DMS79 (cell line): ENCODE results near the gene RIMBP2.
"Not testable (repeated sequence)": the region's sequence is repeated elsewhere in the genome, so short reads cannot be mapped to it uniquely, and the experiment has no call there.

Source experiments
- DNase-seq: peaks from one replicate; lab custom pipeline; 2025; lab: John Stamatoyannopoulos, UW

RIMBP2 gene

DNA sequence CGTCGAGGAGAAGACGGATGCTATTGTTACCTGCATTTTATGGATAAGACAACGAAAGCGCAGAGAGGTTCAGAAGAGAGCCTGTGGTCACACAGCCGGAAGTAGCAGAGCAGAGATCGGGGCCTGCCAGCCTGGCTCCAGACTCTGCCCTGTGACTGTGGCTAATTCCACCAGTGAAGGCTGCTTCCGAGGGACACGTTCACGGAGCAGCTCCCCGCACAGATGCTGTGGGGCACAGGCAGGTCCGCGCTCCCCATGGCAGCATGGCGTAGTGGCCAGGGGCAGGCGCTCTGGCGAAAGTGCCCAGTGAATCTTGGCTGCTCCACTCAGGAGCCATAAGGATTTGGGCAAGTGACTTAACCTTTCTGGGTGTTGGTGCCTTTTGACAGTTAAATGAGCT is 9.8 kb downstream of the RIMBP2 start:
- no peak for DNase-seq

- DNase-seq = no peak
These were observed 10.8 kb downstream of the RIMBP2 start for GRCh38 chr12:130705178-130705822.

GRCh38 chr12:130704606-130705005 is 11.5 kb downstream of the RIMBP2 start:
- DNase-seq = no peak

DNA sequence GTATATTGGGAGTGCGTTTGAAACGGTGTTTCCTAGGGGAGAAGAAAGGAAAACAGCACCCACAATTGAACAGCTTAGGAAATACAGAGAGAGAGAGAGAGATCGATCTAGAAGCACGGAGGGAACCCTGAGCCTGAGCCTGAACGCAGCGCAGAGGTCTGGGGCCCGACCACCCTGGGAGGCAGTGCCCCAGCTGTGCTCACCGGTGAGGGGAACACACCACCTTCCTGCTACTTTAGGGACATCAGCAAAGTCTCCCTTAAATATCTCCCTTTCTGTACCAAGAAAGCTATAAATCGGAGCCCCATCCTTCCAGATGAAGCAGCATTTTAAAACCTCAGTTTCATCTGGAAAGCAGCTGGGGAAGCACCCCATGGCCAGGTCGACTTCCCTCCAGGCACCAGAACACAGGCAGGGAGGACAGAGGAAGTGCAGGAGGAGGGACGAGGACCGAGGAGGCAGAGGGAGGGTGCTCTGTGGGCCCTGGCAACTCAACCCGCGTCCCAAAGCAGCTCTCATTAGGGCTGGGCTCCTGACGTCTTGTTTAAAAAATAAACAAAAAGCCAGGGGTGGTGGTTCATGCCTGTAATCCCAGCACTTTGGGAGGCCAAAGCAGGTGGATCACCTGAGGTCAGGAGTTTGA is 12.2 kb downstream of the RIMBP2 start:
- DNase-seq = no peak

DNA sequence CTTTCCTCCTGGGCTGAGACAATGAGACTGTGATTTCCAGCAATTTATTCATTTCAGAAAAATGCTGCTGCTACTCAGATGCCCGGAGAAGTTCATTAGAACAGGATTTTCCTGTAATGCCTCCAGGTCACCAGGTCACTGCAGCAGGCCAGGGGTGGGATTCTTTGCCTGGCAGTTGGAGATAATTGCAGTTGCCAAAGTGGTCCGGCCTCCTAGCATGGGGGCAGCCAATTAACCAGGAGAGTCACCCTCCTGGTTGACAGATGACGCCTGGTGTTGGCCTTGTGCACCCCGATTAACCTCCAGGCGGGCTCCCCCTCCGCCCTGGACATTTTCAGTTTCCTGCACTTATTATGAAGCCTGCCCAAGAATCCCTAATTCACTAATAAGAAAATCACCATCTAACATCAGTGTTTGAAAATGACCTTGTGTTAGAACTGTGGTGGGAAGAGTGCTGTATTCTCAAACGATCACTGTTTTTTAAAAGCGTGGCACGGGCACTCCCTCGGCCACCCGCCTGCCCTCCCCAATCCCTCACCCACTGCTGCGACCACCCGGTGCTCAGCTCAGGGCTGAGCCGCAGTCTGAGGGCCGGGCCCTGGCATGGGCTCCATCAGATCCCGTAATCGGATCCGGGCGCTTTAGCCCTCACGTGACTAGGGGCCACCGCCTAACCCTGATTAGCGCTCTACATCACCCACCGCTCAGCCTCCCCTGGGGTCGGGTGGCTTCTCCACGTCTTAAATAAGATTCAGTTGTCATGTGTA is 12.9 kb downstream of the RIMBP2 start:
- DNase-seq = no peak

- DNase-seq = no peak
These were observed 14.7 kb downstream of the RIMBP2 start for GRCh38 chr12:130701402-130701744.

- no peak for DNase-seq
These were observed 15.4 kb downstream of the RIMBP2 start for GRCh38 chr12:130700492-130701401.

DNA sequence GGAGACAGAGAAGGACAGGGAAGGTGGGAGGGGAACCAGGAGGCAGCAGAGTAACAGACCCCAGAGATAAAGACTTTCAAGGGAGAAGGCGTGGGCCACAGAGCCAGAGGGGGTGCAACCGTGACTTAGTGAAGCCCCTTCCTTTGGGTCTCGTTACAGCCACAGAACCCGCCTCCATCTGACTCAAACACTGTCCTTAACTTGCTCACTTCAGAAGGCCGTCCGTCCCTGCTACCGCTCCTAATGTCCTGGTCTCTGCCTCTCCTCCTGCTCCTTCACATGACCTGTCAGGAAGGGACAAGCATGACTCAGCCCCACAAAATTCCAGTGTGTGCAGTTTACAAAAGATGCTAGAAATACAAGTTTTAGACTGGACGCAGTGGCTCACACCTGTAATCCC is 18.0 kb downstream of the RIMBP2 start:
- no peak for DNase-seq

GRCh38 chr12:130696379-130697100 is 19.6 kb downstream of the RIMBP2 start:
- no peak for DNase-seq

DNA sequence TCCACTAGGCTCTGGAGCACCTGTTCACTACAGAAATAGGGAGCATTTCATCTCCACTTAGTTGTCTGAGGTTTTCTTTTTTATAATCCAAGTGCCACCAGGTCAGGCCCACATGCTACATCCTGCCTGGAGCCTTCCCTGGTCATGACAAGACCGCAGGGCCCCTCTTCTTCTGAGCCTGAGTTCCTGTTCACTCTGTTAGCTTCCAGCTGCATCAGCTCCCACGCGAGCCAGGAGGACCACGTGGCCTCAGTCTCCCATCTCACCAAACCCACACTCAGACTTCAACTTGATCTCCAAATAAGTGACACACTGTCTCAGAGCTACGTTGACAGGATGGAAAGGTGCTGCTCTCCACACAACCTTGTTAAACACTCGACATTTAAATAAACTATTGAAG is 21.0 kb downstream of the RIMBP2 start:
- no peak for DNase-seq

- no peak for DNase-seq
These were observed 26.4 kb downstream of the RIMBP2 start for GRCh38 chr12:130689408-130690405.

DNA sequence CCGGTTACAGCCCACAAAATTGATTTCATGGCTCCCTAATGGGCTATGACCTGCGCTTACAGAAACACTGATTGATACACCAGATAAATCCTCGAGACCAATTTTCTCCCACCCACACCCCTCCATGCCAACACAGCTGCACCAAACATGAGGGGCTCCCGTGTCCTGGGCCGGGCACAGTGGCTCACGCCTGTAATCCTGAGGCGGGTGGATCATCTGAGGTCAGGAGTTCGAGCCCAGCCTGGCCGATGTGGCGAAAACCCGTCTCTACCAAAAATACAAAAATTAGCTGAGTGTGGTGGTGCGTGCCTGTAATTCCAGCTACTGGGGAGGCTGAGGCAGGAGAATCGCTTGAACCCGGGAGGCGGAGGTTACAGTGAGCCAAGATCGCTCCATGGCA is 27.1 kb downstream of the RIMBP2 start:
- not testable (repeated sequence) for DNase-seq

GRCh38 chr12:130687796-130688778 is 28.0 kb downstream of the RIMBP2 start:
- DNase-seq = no peak

DNA sequence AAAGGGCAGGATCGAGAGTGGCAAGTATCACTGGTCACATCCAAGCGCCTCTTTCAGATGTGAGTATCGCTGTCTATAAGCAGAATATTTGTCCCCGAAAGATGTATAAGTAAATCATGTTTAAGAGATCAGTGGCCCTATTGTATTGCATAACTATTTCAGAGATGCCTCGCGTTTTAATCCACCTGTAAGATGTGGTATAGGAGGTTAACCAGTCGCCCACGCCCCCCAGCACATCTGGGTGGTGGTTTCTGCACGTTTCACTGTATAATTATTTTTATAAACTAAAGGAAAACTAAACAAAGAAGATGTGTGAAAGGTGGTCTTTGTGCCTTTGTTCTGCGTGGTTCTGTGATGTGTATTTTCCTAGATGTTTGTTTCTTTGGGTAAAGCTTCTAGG is 28.9 kb downstream of the RIMBP2 start:
- DNase-seq = no peak

DNA sequence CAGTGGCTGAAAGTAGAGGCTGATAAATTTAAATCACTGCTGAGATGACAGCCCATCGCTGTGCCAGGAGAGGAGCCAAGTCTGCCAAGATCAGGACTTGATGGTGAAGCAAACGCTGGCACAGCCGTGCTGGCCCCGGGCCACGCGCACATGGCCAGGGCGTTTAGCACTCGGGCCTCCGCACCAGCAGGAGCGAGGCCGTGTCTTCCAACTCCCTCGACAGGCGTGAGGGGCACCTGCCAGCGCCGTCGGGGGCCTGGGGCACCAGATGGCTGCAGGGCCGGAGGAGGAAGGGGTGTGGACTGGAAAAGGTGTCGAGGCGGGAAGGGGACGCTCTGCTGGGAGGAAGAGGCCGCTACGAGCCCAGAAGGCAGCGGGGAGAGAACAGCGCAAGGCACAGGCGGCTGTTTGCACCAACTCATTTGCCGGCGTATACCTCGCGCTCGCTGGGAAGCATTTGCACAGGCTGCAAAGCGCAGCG is 29.5 kb downstream of the RIMBP2 start:
- no peak for DNase-seq

DNA sequence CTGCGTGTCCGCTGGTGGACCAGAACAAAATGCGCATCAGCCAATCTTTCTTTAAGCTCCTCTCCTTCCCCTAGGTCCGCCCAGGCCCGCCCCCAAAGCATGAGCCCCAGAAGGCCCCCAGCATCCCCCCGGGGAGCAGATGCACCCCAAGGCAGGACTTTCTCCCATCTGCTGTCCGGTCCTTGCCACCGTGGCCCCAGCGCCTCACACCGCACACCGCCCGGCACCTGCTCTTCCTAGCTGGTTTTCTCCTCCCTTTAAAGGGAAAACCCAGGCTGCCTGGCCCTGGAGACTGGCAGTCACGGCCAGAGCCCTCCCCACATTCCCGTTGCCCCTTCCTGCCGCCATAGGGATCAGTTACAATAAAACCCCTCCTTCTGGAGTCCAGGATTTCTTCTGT is 30.2 kb downstream of the RIMBP2 start:
- DNase-seq = no peak

- no peak for DNase-seq
These were observed 30.8 kb downstream of the RIMBP2 start for GRCh38 chr12:130685250-130685787.

- no peak for DNase-seq
These were observed 32.3 kb downstream of the RIMBP2 start for GRCh38 chr12:130683811-130684210.

GRCh38 chr12:130683080-130683479 is 33.0 kb downstream of the RIMBP2 start:
- DNase-seq = no peak
